DOHH2 (cell line): Measurements from ENCODE around the gene PTPRQ.

Experiments used
- H3F3A ChIP-seq: fragments of 200-600 bp; sonication (generic), shearing (Covaris generic); 2 replicates; pipeline ENCODE4 v1.6.0; 2016; ENCODE audit warnings: antibody characterized with exemption, mild to moderate bottlenecking; ENCODE audit not compliant: control insufficient read depth, insufficient read depth
- H3K27ac ChIP-seq: fragments of 200-600 bp; sonication (generic); 2 replicates; pipeline ENCODE4 v1.5.1; 2014; ENCODE audit warnings: low read depth, mild to moderate bottlenecking, low read length, moderate library complexity
- H3K27me3 ChIP-seq: fragments of 200-600 bp; sonication (generic); 2 replicates; pipeline ENCODE4 v1.6.1; 2014; ENCODE audit warnings: mild to moderate bottlenecking, low read length, mixed read lengths; ENCODE audit not compliant: control insufficient read depth
- H3K36me3 ChIP-seq: fragments of 200-600 bp; sonication (generic); 2 replicates; pipeline ENCODE4 v1.6.1; 2014; ENCODE audit warnings: mild to moderate bottlenecking, low read length, moderate library complexity, mixed read lengths; ENCODE audit not compliant: control insufficient read depth
- H3K4me1 ChIP-seq: fragments of 200-600 bp; sonication (generic); 2 replicates; pipeline ENCODE4 v1.6.1; 2014; ENCODE audit warnings: mild to moderate bottlenecking, low read length, mixed read lengths; ENCODE audit not compliant: control insufficient read depth
- H3K4me2 ChIP-seq: fragments of 200-600 bp; sonication (generic); 2 replicates; pipeline ENCODE4 v1.6.0; 2014; ENCODE audit warnings: mild to moderate bottlenecking, low read length, moderate library complexity
- H3K4me3 ChIP-seq: fragments of 200-600 bp; sonication (generic); 2 replicates; pipeline ENCODE4 v1.5.1; 2014; ENCODE audit warnings: mild to moderate bottlenecking, low read length, mixed read lengths
- H3K79me2 ChIP-seq: fragments of 200-600 bp; sonication (generic); 2 replicates; pipeline ENCODE4 v1.6.1; 2014; ENCODE audit warnings: mild to moderate bottlenecking, low read length, mixed read lengths; ENCODE audit not compliant: control insufficient read depth
- H3K9me2 ChIP-seq: fragments of 200-600 bp; sonication (generic); replicated peaks from 2 replicates; pipeline ENCODE4 v1.6.1; 2014; ENCODE audit warnings: mild to moderate bottlenecking, low read length, mixed read lengths; ENCODE audit not compliant: control insufficient read depth
- H3K9me3 ChIP-seq: fragments of 200-600 bp; sonication (generic); 2 replicates; pipeline ENCODE4 v1.6.1; 2014; ENCODE audit warnings: antibody characterized with exemption, low read length, mixed read lengths; ENCODE audit not compliant: control insufficient read depth, insufficient read depth
- H4K20me1 ChIP-seq: fragments of 200-600 bp; sonication (generic); 2 replicates; pipeline ENCODE4 v1.6.0; 2014; ENCODE audit warnings: low read depth, mild to moderate bottlenecking, antibody characterized with exemption, low read length, moderate library complexity; ENCODE audit not compliant: control insufficient read depth, insufficient read depth
- CTCF ChIP-seq: fragments of 200-600 bp; sonication (generic); IDR thresholded peaks from one replicate; pipeline ENCODE4 v1.5.1; 2014; ENCODE audit warnings: antibody characterized with exemption, mild to moderate bottlenecking, low read depth, low read length; ENCODE audit not compliant: poor library complexity, severe bottlenecking
- EZH2phosphoT487 ChIP-seq: fragments of 200-600 bp; sonication (generic); IDR thresholded peaks from 2 replicates; pipeline ENCODE4 v1.6.1; 2017; ENCODE audit warnings: borderline replicate concordance, mild to moderate bottlenecking, antibody characterized with exemption, low read length, moderate library complexity, mixed read lengths

The PTPRQ gene

GRCh38 chr12:80412343-80412953 is 31.6 kb upstream of the PTPRQ start:
- Histone ChIP-seq H3F3A (no peaks in the 10 kb centered on the region), H3K27ac (no peak overlapping the region), H3K27me3 (no peaks in the 10 kb centered on the region), H3K79me2 (no peaks in the 10 kb centered on the region), H3K36me3 (no peaks in the 10 kb centered on the region), H3K4me3 (no peak overlapping the region), H3K9me3 (no peaks in the 10 kb centered on the region), H3K4me2 (no peak overlapping the region), H3K4me1 (no peaks in the 10 kb centered on the region), H4K20me1 (no peaks in the 10 kb centered on the region), H3K9me2 (no peaks in the 10 kb centered on the region)
- TF ChIP-seq CTCF (peak; percentile 55), EZH2phosphoT487 (no peak)

GRCh38 chr12:80413462-80413861 is 30.6 kb upstream of the PTPRQ start:
- Histone ChIP-seq H3K4me1 (no peaks in the 10 kb centered on the region), H3F3A (no peaks in the 10 kb centered on the region), H3K27me3 (no peaks in the 10 kb centered on the region), H3K9me2 (no peaks in the 10 kb centered on the region), H3K9me3 (no peaks in the 10 kb centered on the region), H3K4me2 (no peak overlapping the region), H4K20me1 (no peaks in the 10 kb centered on the region), H3K4me3 (no peak overlapping the region), H3K27ac (no peak overlapping the region), H3K36me3 (no peaks in the 10 kb centered on the region), H3K79me2 (no peaks in the 10 kb centered on the region)
- no peak for TF ChIP-seq EZH2phosphoT487
- peak; percentile 46 for TF ChIP-seq CTCF

GRCh38 chr12:80415466-80415865 is 28.6 kb upstream of the PTPRQ start:
- Histone ChIP-seq H4K20me1 (no peaks in the 10 kb centered on the region), H3K4me1 (no peaks in the 10 kb centered on the region)

More at GRCh38 chr12:80415466-80415865, 28.6 kb upstream of the PTPRQ start:
- H3K27me3 ChIP-seq: no peaks in the 10 kb centered on the region
- H3K27ac ChIP-seq: no peak overlapping the region
- H3K36me3 ChIP-seq: no peaks in the 10 kb centered on the region
- H3K79me2 ChIP-seq: no peaks in the 10 kb centered on the region
- H3F3A ChIP-seq: no peaks in the 10 kb centered on the region
- H3K9me2 ChIP-seq: no peaks in the 10 kb centered on the region
- H3K4me2 ChIP-seq: no peak overlapping the region
- no peak for TF ChIP-seq EZH2phosphoT487
- no peak for TF ChIP-seq CTCF
- H3K4me3 ChIP-seq: no peak overlapping the region
- no peaks in the 10 kb centered on the region for H3K9me3 ChIP-seq
